ENCODE data around the gene PRKAR2B. TPM values are rescaled to one million over a fixed set of nuclear protein-coding genes. Genes with fewer than 3 reads are reported as not detected.

Gene PRKAR2B
- total and polyA plus RNA-seq, 2 donors (not counting 1 experiment from before 2014, with no cell fraction given): 6.5 to 14.7 TPM

- Histone ChIP-seq H3K9me3 (ENCODE audit: control insufficient read depth, insufficient read depth, low read depth, low read length) (no peaks in the 10 kb centered on the region), H4K20me1 (ENCODE audit: control insufficient read depth, extremely low read depth, insufficient read depth, low read length) (no peaks in the 10 kb centered on the region), H3K79me2 (ENCODE audit: control insufficient read depth, insufficient read depth, low read length) (no peaks in the 10 kb centered on the region), H3K27me3 (ENCODE audit: control insufficient read depth, insufficient read depth, low read length) (no peaks in the 10 kb centered on the region), H3K27ac (ENCODE audit: insufficient read depth, low read length) (no peak overlapping the region), H3K9ac (ENCODE audit: insufficient read depth, low read length) (no peak overlapping the region), H2AFZ (ENCODE audit: low read length) (no peak overlapping the region), H3K36me3 (ENCODE audit: control insufficient read depth, insufficient read depth, low read length) (no peaks in the 10 kb centered on the region), H3K4me2 (ENCODE audit: extremely low read depth, insufficient read depth, low read length) (no peak overlapping the region), H3K4me3 (replicated peaks in 1 of 4; ENCODE audit: control extremely low read depth in 1 of 4, insufficient read depth in 1 of 4, low read depth in 3 of 4, low read length in 4 of 4) (no peak overlapping the region), H3K4me1 (ENCODE audit: control insufficient read depth, extremely low read depth, insufficient read depth, low read length) (no peaks in the 10 kb centered on the region)
- TF ChIP-seq EZH2 (IDR thresholded peaks at IDR 0.05; ENCODE audit: low read length, missing control alignments) (no peak), CTCF (conservative IDR thresholded peaks at IDR 0.05 in 1 of 2, IDR thresholded peaks at IDR 0.05 in 1 of 2; ENCODE audit: low read depth in 1 of 2, low read length in 2 of 2) (no peak)
- no peak for DNase-seq (ENCODE audit: low read depth in 2 of 2)
Measured at GRCh38 chr7:107194052-107194451, 149.5 kb downstream of the PRKAR2B start.

GRCh38 chr7:107196834-107197610 lies 152.5 kb downstream of the PRKAR2B start:
- no peak for DNase-seq (ENCODE audit: low read depth in 2 of 2)
- Histone ChIP-seq H3K4me2 (ENCODE audit: extremely low read depth, insufficient read depth, low read length) (no peak overlapping the region), H3K4me1 (ENCODE audit: control insufficient read depth, extremely low read depth, insufficient read depth, low read length) (no peaks in the 10 kb centered on the region), H3K79me2 (ENCODE audit: control insufficient read depth, insufficient read depth, low read length) (no peaks in the 10 kb centered on the region), H3K9ac (ENCODE audit: insufficient read depth, low read length) (no peak overlapping the region), H3K27me3 (ENCODE audit: control insufficient read depth, insufficient read depth, low read length) (no peaks in the 10 kb centered on the region), H3K9me3 (ENCODE audit: control insufficient read depth, insufficient read depth, low read depth, low read length) (no peaks in the 10 kb centered on the region), H2AFZ (ENCODE audit: low read length) (no peak overlapping the region), H3K4me3 (replicated peaks in 1 of 4; ENCODE audit: control extremely low read depth in 1 of 4, insufficient read depth in 1 of 4, low read depth in 3 of 4, low read length in 4 of 4) (no peak overlapping the region), H3K27ac (ENCODE audit: insufficient read depth, low read length) (no peak overlapping the region), H3K36me3 (ENCODE audit: control insufficient read depth, insufficient read depth, low read length) (peaks cover 2% of the 10 kb centered on the region), H4K20me1 (ENCODE audit: control insufficient read depth, extremely low read depth, insufficient read depth, low read length) (no peaks in the 10 kb centered on the region)
- no peak for TF ChIP-seq CTCF (conservative IDR thresholded peaks at IDR 0.05 in 1 of 2, IDR thresholded peaks at IDR 0.05 in 1 of 2; ENCODE audit: low read depth in 1 of 2, low read length in 2 of 2)

GRCh38 chr7:107201795-107202450 lies 157.4 kb downstream of the PRKAR2B start:
- Histone ChIP-seq H3K9me3 (ENCODE audit: control insufficient read depth, insufficient read depth, low read depth, low read length) (no peaks in the 10 kb centered on the region), H3K36me3 (ENCODE audit: control insufficient read depth, insufficient read depth, low read length) (peaks cover 2% of the 10 kb centered on the region), H3K27me3 (ENCODE audit: control insufficient read depth, insufficient read depth, low read length) (no peaks in the 10 kb centered on the region), H3K4me2 (ENCODE audit: extremely low read depth, insufficient read depth, low read length) (no peak overlapping the region), H3K79me2 (ENCODE audit: control insufficient read depth, insufficient read depth, low read length) (no peaks in the 10 kb centered on the region), H3K4me1 (ENCODE audit: control insufficient read depth, extremely low read depth, insufficient read depth, low read length) (no peaks in the 10 kb centered on the region), H3K4me3 (replicated peaks in 1 of 4; ENCODE audit: control extremely low read depth in 1 of 4, insufficient read depth in 1 of 4, low read depth in 3 of 4, low read length in 4 of 4) (no peak overlapping the region), H2AFZ (ENCODE audit: low read length) (no peak overlapping the region), H4K20me1 (ENCODE audit: control insufficient read depth, extremely low read depth, insufficient read depth, low read length) (no peaks in the 10 kb centered on the region), H3K27ac (ENCODE audit: insufficient read depth, low read length) (no peak overlapping the region), H3K9ac (ENCODE audit: insufficient read depth, low read length) (no peak overlapping the region)
- peak; percentile 29 to 39 for TF ChIP-seq CTCF (conservative IDR thresholded peaks at IDR 0.05 in 1 of 2, IDR thresholded peaks at IDR 0.05 in 1 of 2; ENCODE audit: low read depth in 1 of 2, low read length in 2 of 2)
- no peak for TF ChIP-seq EZH2 (IDR thresholded peaks at IDR 0.05; ENCODE audit: low read length, missing control alignments)
- DNase-seq (ENCODE audit: low read depth in 2 of 2): peak; percentile 11 to 33
